ENCODE data around the gene ZNF839.

- TF ChIP-seq POLR2A (IDR thresholded peaks at IDR 0.05; ENCODE audit: low read length) (no peak), GATA1 (IDR thresholded peaks at IDR 0.05; ENCODE audit: low read depth, low read length) (no peak)
These were observed 53.6 kb downstream of the ZNF839 start for GRCh38 chr14:102373110-102373509.

Data from erythroblast (primary cell).